ENCODE data around the gene ARF5.
A peak's percentile ranks its signal among the peaks of the same experiment; 100 is the strongest.

ARF5 gene

GRCh38 chr7:127588697-127589482 is 679 bp downstream of the ARF5 start:
- peak in 1 of 2 experiments; percentile 6 for DNase-seq

GRCh38 chr7:127589896-127590295 is 1.7 kb downstream of the ARF5 start:
- DNase-seq = no peak

- no peak for DNase-seq
Observed at GRCh38 chr7:127591189-127591588, 3.0 kb downstream of the ARF5 start.

- DNase-seq = no peak
Observed at GRCh38 chr7:127591591-127591990, 3.4 kb downstream of the ARF5 start.

GRCh38 chr7:127592550-127592949 is 4.3 kb downstream of the ARF5 start:
- DNase-seq = no peak

- DNase-seq = no peak
Observed at GRCh38 chr7:127594490-127594889, 6.3 kb downstream of the ARF5 start.

- no peak for DNase-seq
Observed at GRCh38 chr7:127595737-127596136, 7.5 kb downstream of the ARF5 start.

GRCh38 chr7:127598318-127598717 is 10.1 kb downstream of the ARF5 start:
- DNase-seq = no peak

- no peak for DNase-seq
Observed at GRCh38 chr7:127600885-127601284, 12.7 kb downstream of the ARF5 start.

GRCh38 chr7:127608446-127608845 is 20.2 kb downstream of the ARF5 start:
- DNase-seq = no peak

- DNase-seq = no peak
Observed at GRCh38 chr7:127609297-127609696, 21.1 kb downstream of the ARF5 start.

GRCh38 chr7:127612263-127612662 is 24.1 kb downstream of the ARF5 start:
- no peak for DNase-seq

- no peak for DNase-seq
Observed at GRCh38 chr7:127616724-127617123, 28.5 kb downstream of the ARF5 start.

GRCh38 chr7:127618042-127618441 is 29.8 kb downstream of the ARF5 start, which contains the start of gene PAX4:
Gene PAX4 (minus strand): TSS chr7:127618142. CDS start chr7:127615928, 2,214 bp downstream.
- no peak for DNase-seq

GRCh38 chr7:127618775-127619174 is 30.6 kb downstream of the ARF5 start:
- DNase-seq = no peak

- DNase-seq = no peak
Observed at GRCh38 chr7:127619681-127620405, 31.6 kb downstream of the ARF5 start.

GRCh38 chr7:127620406-127621233 is 32.4 kb downstream of the ARF5 start:
- DNase-seq = no peak

- DNase-seq = no peak
Observed at GRCh38 chr7:127625331-127625730, 37.1 kb downstream of the ARF5 start.

GRCh38 chr7:127628445-127628844 is 40.2 kb downstream of the ARF5 start:
- no peak for DNase-seq

- DNase-seq = peak in 1 of 2 experiments; percentile 21
Observed at GRCh38 chr7:127629268-127629854, 41.1 kb downstream of the ARF5 start.

GRCh38 chr7:127632276-127632910 is 44.2 kb downstream of the ARF5 start:
- DNase-seq = no peak

- no peak for DNase-seq
Observed at GRCh38 chr7:127635659-127636285, 47.6 kb downstream of the ARF5 start.

All from activated CD4-positive, alpha-beta T cell treated with anti-CD3 and anti-CD28 coated beads, Interleukin-2, amount 50 U/mL, for 4 hours (primary cell).